Frontal cortex (tissue), 4 donors: ENCODE measurements around the gene DMKN. TPM values are rescaled to one million over a fixed set of nuclear protein-coding genes. Genes with fewer than 3 reads are reported as not detected.

ENCODE experiments used
- DNase-seq, 2 donors: peaks; one replicate each; pipeline ENCODE4 v3.0.0; 2012; ENCODE audit warnings: low spot score in 2 of 2
- FAIRE-seq: peaks from 2 replicates; lab custom pipeline; 2012; peaks lifted over from hg19 to GRCh38; lab: Jason Lieb, UNC
- total RNA-seq: library from RNA; depleted of rRNA; stranded (reverse); fragments of >200 nt; gene quantifications from one replicate; pipeline ENCODE4 v1.2.3, GENCODE V29; 2014
- donor health status: control.
- donor health status: control.
- donor health status: control.

Gene DMKN
- total RNA-seq, 1 donor from 2014 or later, result under 0.01 TPM

DNA sequence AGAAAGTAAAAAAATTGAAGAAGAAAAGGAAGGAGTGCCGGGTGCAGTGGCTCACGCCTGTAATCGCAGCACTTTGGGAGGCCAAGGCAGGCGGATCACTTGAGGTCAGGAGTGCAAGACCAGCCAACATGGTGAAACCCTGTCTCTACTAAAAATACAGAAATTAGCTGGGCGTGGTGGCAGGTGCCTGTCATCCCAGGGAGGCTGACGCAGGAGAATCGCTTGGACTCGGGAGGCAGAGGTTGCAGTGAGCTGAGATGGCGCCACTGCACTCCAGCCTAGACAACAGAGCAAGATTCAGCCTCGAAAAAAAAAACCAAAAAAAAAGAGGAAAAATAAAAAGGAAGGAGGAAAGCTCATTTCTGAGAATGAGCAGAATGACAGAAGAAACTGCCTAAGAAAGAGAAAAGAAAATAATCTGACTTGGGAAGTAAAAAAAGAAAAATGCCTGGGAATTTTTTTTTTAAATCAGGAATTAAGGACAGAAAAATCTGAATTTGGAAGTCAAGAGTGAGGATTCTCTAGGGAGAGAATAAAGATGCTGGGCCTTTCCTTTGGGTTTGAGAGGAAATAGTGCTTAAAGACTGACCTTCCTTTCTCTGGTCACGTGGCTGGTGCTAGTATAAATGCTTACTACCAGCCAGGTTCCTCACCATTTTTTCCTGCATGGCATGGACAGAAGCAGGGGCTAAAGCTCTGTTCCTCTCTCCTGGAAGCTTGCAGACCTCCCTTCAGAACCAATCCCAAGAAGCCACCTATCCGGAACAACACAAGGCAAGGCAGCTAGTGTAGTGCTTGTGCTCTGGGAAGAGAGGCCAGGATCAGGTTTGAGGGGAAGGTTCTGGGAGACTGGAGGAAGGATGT lies 65.6 kb downstream of the DMKN start, which contains the start of gene FFAR2:
FFAR2 (plus strand) TSS at position 652 of the 864 bp plus-strand sequence. CDS start 1,458 bp downstream, outside the sequence.
- DNase-seq (no peak), FAIRE-seq (no peak)

Other genes with a start within 250 kb of the DMKN start
- gene USF2, start 244.7 kb downstream of the DMKN start, total RNA-seq, result 38.7 TPM
- gene HAMP, start 231.1 kb downstream of the DMKN start, total RNA-seq, result not detected
- gene MAG, start 221.5 kb downstream of the DMKN start, total RNA-seq, result not detected
- not detected for gene CD22, start 184.5 kb downstream of the DMKN start, total RNA-seq
- gene FFAR1, start 165.7 kb downstream of the DMKN start, total RNA-seq, result not detected
- gene FFAR3, start 155.2 kb downstream of the DMKN start, total RNA-seq, result not detected
- gene GPR42, start 142.6 kb downstream of the DMKN start, total RNA-seq, result not detected
- gene FFAR2, start 65.4 kb downstream of the DMKN start, total RNA-seq, result under 0.01 TPM
- not detected for gene KRTDAP, start 23.2 kb downstream of the DMKN start, total RNA-seq
- not detected for gene SBSN, start 14.7 kb upstream of the DMKN start, total RNA-seq
- not detected for gene GAPDHS, start 19.8 kb upstream of the DMKN start, total RNA-seq
- 50.1 TPM for gene TMEM147, start 32.0 kb upstream of the DMKN start, total RNA-seq
- gene ATP4A, start 50.0 kb upstream of the DMKN start, total RNA-seq, result not detected
- not detected for gene PMIS2, start 72.5 kb upstream of the DMKN start, total RNA-seq
- gene HAUS5, start 99.1 kb upstream of the DMKN start, total RNA-seq, result 5.3 TPM
- 21.6 TPM for gene RBM42, start 115.4 kb upstream of the DMKN start, total RNA-seq
- gene ETV2, start 128.1 kb upstream of the DMKN start, total RNA-seq, result 0.82 TPM
- gene COX6B1, start 134.7 kb upstream of the DMKN start, total RNA-seq, result 210 TPM
- gene UPK1A, start 152.9 kb upstream of the DMKN start, total RNA-seq, result not detected
- gene ZBTB32, start 190.9 kb upstream of the DMKN start, total RNA-seq, result not detected
- 3.7 TPM for gene KMT2B, start 204.4 kb upstream of the DMKN start, total RNA-seq
- 2.9 TPM for gene IGFLR1, start 228.8 kb upstream of the DMKN start, total RNA-seq
- gene U2AF1L4, start 231.8 kb upstream of the DMKN start, total RNA-seq, result 9.4 TPM
- gene PSENEN, start 232.0 kb upstream of the DMKN start, total RNA-seq, result 5.7 TPM
- 9.0 TPM for gene LIN37, start 234.9 kb upstream of the DMKN start, total RNA-seq
- gene HSPB6, start 243.4 kb upstream of the DMKN start, total RNA-seq, result under 0.01 TPM
- 3.3 TPM for gene PROSER3, start 244.5 kb upstream of the DMKN start, total RNA-seq